B cell (primary cell): ENCODE results near the gene ACOXL. TPM values are rescaled to one million over a fixed set of nuclear protein-coding genes. Genes with fewer than 3 reads are reported as not detected.

Experiments used
- ATAC-seq: fragments of 200-7000 bp; cut with Tn5 transposase; one replicate; pipeline ENCODE4 v1.10.0; 2021; ENCODE audit warnings: low read depth, mild to moderate bottlenecking, moderate number of reproducible peaks, moderate library complexity
- CTCF ChIA-PET: fragments of 350-600 bp; sonication (Branson Sonifier 250); formaldehyde crosslinking; loops from one replicate; lab custom pipeline; 2021; ENCODE audit warnings: antibody characterized with exemption, inconsistent platforms; lab: Charles Lee
- POLR2A ChIA-PET: fragments of 350-600 bp; sonication (Branson Sonifier 250); formaldehyde crosslinking; loops from one replicate; lab custom pipeline; 2021; ENCODE audit warnings: antibody characterized with exemption; lab: Charles Lee
- DNase-seq: peaks from one replicate; pipeline ENCODE4 v3.0.0; 2013
- H2AFZ ChIP-seq: 2 replicates; pipeline ENCODE4 v1.6.1; 2012; ENCODE audit warnings: mild to moderate bottlenecking, low read depth, low read length; ENCODE audit not compliant: insufficient read depth, poor library complexity, severe bottlenecking
- H3K27ac ChIP-seq, 2 donors: 1 replicate in 1 of 2; 2 replicates in 1 of 2; pipeline ENCODE4 v1.5.1; 2012 to 2013; ENCODE audit warnings: low read length in 2 of 2, mild to moderate bottlenecking in 2 of 2, moderate library complexity in 1 of 2
- H3K27me3 ChIP-seq, 4 experiments: fragments of 200-600 bp in 1 of 4; sonication (generic) in 1 of 4; replicated peaks in 1 of 4; 1 replicate in 2 of 4; 2 replicates in 2 of 4; pipeline versions ENCODE4 v1.6.1 to v1.7.0; 2013 to 2016; ENCODE audit warnings: low read length in 3 of 4, mild to moderate bottlenecking in 2 of 4, mixed read lengths in 1 of 4, moderate library complexity in 1 of 4; ENCODE audit not compliant: insufficient read depth in 4 of 4, control insufficient read depth in 3 of 4; ENCODE audit errors: control extremely low read depth in 1 of 4
- H3K36me3 ChIP-seq, 2 experiments: replicated peaks in 1 of 2; 1 replicate in 1 of 2; 2 replicates in 1 of 2; pipeline versions ENCODE4 v1.6.1 to v1.7.1; 2013; ENCODE audit warnings: low read length in 1 of 2; ENCODE audit not compliant: insufficient read depth in 2 of 2, control insufficient read depth in 1 of 2; ENCODE audit errors: control extremely low read depth in 1 of 2, extremely low read depth in 1 of 2
- H3K4me1 ChIP-seq, 2 donors: fragments of 200-600 bp in 1 of 2; sonication (generic) in 1 of 2; 1 replicate in 1 of 2; 2 replicates in 1 of 2; pipeline versions ENCODE4 v1.5.1 to v1.6.1; 2013 to 2017; ENCODE audit warnings: low read length in 2 of 2; ENCODE audit not compliant: control insufficient read depth in 2 of 2, insufficient read depth in 2 of 2
- H3K4me2 ChIP-seq: replicated peaks from 2 replicates; pipeline ENCODE3; 2012; ENCODE audit warnings: mild to moderate bottlenecking, low read depth, low read length; ENCODE audit not compliant: poor library complexity, severe bottlenecking
- H3K4me3 ChIP-seq, 5 experiments: fragments of 200-600 bp in 1 of 5; sonication (generic) in 1 of 5; 1 replicate in 3 of 5; 2 replicates in 2 of 5; pipeline versions ENCODE4 v1.5.1 to v1.7.0; 2011 to 2016; ENCODE audit warnings: low read length in 4 of 5, mild to moderate bottlenecking in 4 of 5, low read depth in 2 of 5, control low read depth in 1 of 5, moderate library complexity in 1 of 5; ENCODE audit not compliant: insufficient read depth in 1 of 5; ENCODE audit errors: control extremely low read depth in 1 of 5, extremely low read depth in 1 of 5
- H3K79me2 ChIP-seq: fragments of 200-600 bp; sonication (generic); one replicate; pipeline ENCODE4 v1.6.0; 2016; ENCODE audit warnings: low read length; ENCODE audit not compliant: control insufficient read depth, insufficient read depth
- H3K9ac ChIP-seq: fragments of 200-600 bp; sonication (generic); 2 replicates; pipeline ENCODE4 v1.6.1; 2017; ENCODE audit warnings: mild to moderate bottlenecking, low read length, moderate library complexity
- H3K9me3 ChIP-seq, 3 donors: one replicate each; pipeline versions ENCODE4 v1.6.1 to v1.7.1; 2013; ENCODE audit warnings: low read length in 2 of 3; ENCODE audit not compliant: control insufficient read depth in 2 of 3, insufficient read depth in 1 of 3; ENCODE audit errors: control extremely low read depth in 1 of 3
- H4K20me1 ChIP-seq: 2 replicates; pipeline ENCODE4 v1.6.0; 2012; ENCODE audit warnings: mild to moderate bottlenecking, low read length; ENCODE audit not compliant: insufficient read depth, control insufficient read depth, poor library complexity, severe bottlenecking
- H3K27ac Mint-ChIP-seq: one replicate; pipeline ENCODE4 v1.8.0; 2021; ENCODE audit warnings: mixed read lengths
- H3K27me3 Mint-ChIP-seq: one replicate; pipeline ENCODE4 v1.8.0; 2021; ENCODE audit warnings: mixed read lengths
- H3K4me1 Mint-ChIP-seq: one replicate; pipeline ENCODE4 v1.8.0; 2021; ENCODE audit warnings: mixed read lengths
- H3K4me3 Mint-ChIP-seq: one replicate; pipeline ENCODE4 v1.8.0; 2021; ENCODE audit warnings: mixed read lengths
- H3K9me3 Mint-ChIP-seq: one replicate; pipeline ENCODE4 v1.8.0; 2022; ENCODE audit warnings: mixed read lengths; ENCODE audit not compliant: insufficient read depth
- CTCF ChIP-seq: fragments of 200-600 bp; IDR thresholded peaks from one replicate; pipeline ENCODE4 v1.8.0; 2022; ENCODE audit warnings: antibody characterized with exemption, mild to moderate bottlenecking
- EZH2 ChIP-seq: IDR thresholded peaks from 2 replicates; pipeline ENCODE4 v1.6.1; 2012; ENCODE audit warnings: borderline replicate concordance, low read depth, mild to moderate bottlenecking, moderate library complexity, low read length; ENCODE audit not compliant: insufficient read depth, poor library complexity, severe bottlenecking
- WGBS: methylation state at CpG from one replicate; pipeline ENCODE4 v1.1.5; 2013; ENCODE audit warnings: missing lambda C conversion rate; ENCODE audit not compliant: insufficient coverage; 5-methylcytosine and 5-hydroxymethylcytosine counted together
- intact Hi-C: fragments of 100-400 bp; cut with micrococcal nuclease; formaldehyde crosslinking; loops from one replicate; pipeline ENCODE4 v1.10.0; 2022
- polyA plus RNA-seq: library from polyadenylated mRNA; depleted of rRNA; stranded (reverse); fragments of >200 nt; gene quantifications from 2 replicates; pipeline ENCODE4 v1.2.3, GENCODE V29; 2012
- total RNA-seq, 2 donors: library from RNA; stranded (reverse); fragments of 120-200 nt in 1 of 2; gene quantifications; 1 replicate in 1 of 2; 2 replicates in 1 of 2; pipeline versions ENCODE4 v1.2.3 to v1.2.4, GENCODE V29; 2013 to 2022

ACOXL gene
- total and polyA plus RNA-seq, 2 donors (not counting 1 experiment from before 2014, with no cell fraction given) = 0.06 TPM; not detected in 1

GRCh38 chr2:110837446-110838409, 105.4 kb downstream of the ACOXL start:
- H3K4me2 ChIP-seq = no peak overlapping the region
- H4K20me1 ChIP-seq = no peaks in the 10 kb centered on the region
- 88% methylated on average over 8 of the region's 13 CpGs for WGBS
- no peak for DNase-seq
- ChIA-PET POLR2A (no interaction called here), CTCF (no interaction called here)
- H3K27ac ChIP-seq = no peak overlapping the region
- H3K27me3 Mint-ChIP-seq = peaks cover 15% of the 10 kb centered on the region
- H3K27me3 ChIP-seq = no peaks in the 10 kb centered on the region
- H3K4me1 ChIP-seq = no peaks in the 10 kb centered on the region
- H3K9ac ChIP-seq = no peak overlapping the region
- no peaks in the 10 kb centered on the region for H3K79me2 ChIP-seq
- intact Hi-C loops = no loop called here
- H3K9me3 Mint-ChIP-seq = no peaks in the 10 kb centered on the region
- no peak for ATAC-seq
- H2AFZ ChIP-seq = no peak overlapping the region
- H3K4me1 Mint-ChIP-seq = no peaks in the 10 kb centered on the region
- H3K27ac Mint-ChIP-seq = no peak overlapping the region
- H3K36me3 ChIP-seq = no peaks in the 10 kb centered on the region
- no peaks in the 10 kb centered on the region for H3K9me3 ChIP-seq
- TF ChIP-seq CTCF (no peak), EZH2 (no peak)
- no peak overlapping the region for H3K4me3 Mint-ChIP-seq
- H3K4me3 ChIP-seq = no peak overlapping the region
